ENCODE measurements around the gene GUCA1A.
"Not testable (repeated sequence)": the region's sequence is repeated elsewhere in the genome, so short reads cannot be mapped to it uniquely, and the experiment has no call there.

DNA sequence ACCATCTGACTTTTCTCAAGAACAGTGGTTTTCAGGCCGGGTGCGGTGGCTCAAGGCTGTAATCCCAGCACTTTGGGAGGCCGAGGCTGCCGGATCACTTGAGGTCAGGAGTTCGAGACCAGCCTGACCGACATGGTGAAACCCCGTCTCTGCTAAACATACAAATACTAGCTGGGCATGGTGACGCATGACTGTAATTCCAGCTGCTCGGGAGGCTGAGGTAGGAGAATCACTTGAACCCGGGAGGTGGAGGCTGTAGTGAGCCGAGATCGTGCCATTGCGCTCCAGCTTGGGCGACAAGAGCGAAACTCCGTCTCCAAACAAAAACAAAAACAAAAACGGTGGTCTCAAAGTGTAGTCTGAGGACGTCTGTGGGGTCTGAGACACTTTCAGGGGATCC, 43.3 kb downstream of the GUCA1A start:
- TF ChIP-seq SUZ12 (IDR thresholded peaks at IDR 0.05; ENCODE audit: extremely low read depth, insufficient read depth, insufficient read length); ZNF274 (IDR thresholded peaks at IDR 0.05; ENCODE audit: low read depth, low read length): not testable (repeated sequence)

Measured in NT2/D1 (cell line).